Spleen (tissue), 11 donors: Measurements from ENCODE around the gene RCOR3. TPM values are rescaled to one million over a fixed set of nuclear protein-coding genes. Genes with fewer than 3 reads are reported as not detected.

Experiments used
- DNase-seq: peaks from one replicate; pipeline ENCODE4 v3.0.0-alpha.2; 2020
- H3K27ac ChIP-seq, 8 donors: fragments of 200-600 bp; sonication (generic) in 7 of 8; 1 replicate in 4 of 8; 2 replicates in 4 of 8; pipeline versions ENCODE4 v1.5.0 to v1.8.0; 2016 to 2021; ENCODE audit warnings: inconsistent platforms in 4 of 8, mild to moderate bottlenecking in 4 of 8, moderate library complexity in 1 of 8
- H3K27me3 ChIP-seq, 7 donors: fragments of 200-600 bp; sonication (generic) in 6 of 7; replicated peaks in 1 of 7; 1 replicate in 4 of 7; 2 replicates in 3 of 7; pipeline versions ENCODE4 v1.5.0 to v1.8.0; 2016 to 2021; ENCODE audit warnings: inconsistent platforms in 3 of 7, mild to moderate bottlenecking in 1 of 7
- H3K36me3 ChIP-seq, 6 donors: fragments of 200-600 bp; sonication (generic) in 5 of 6; 1 replicate in 4 of 6; 2 replicates in 2 of 6; pipeline versions ENCODE4 v1.5.0 to v1.8.0; 2016 to 2021; ENCODE audit warnings: inconsistent platforms in 2 of 6
- H3K4me1 ChIP-seq, 6 donors: fragments of 200-600 bp; sonication (generic) in 5 of 6; 1 replicate in 3 of 6; 2 replicates in 3 of 6; pipeline versions ENCODE4 v1.5.0 to v1.8.0; 2016 to 2021; ENCODE audit warnings: inconsistent platforms in 3 of 6
- H3K4me3 ChIP-seq, 8 donors: fragments of 200-600 bp; sonication (generic) in 7 of 8; 1 replicate in 4 of 8; 2 replicates in 4 of 8; pipeline versions ENCODE4 v1.5.0 to v1.8.0; 2016 to 2021; ENCODE audit warnings: inconsistent platforms in 4 of 8, mild to moderate bottlenecking in 4 of 8, moderate library complexity in 2 of 8
- H3K9me3 ChIP-seq, 8 donors: fragments of 200-600 bp; sonication (generic) in 7 of 8; 1 replicate in 4 of 8; 2 replicates in 4 of 8; pipeline versions ENCODE4 v1.5.0 to v1.8.0; 2016 to 2021; ENCODE audit warnings: inconsistent platforms in 4 of 8
- POLR2A ChIP-seq, 3 donors: fragments of 450-650 bp; IDR thresholded peaks; one replicate each; pipeline ENCODE4 v1.5.1; 2017; ENCODE audit warnings: antibody characterized with exemption in 3 of 3, mild to moderate bottlenecking in 1 of 3
- POLR2AphosphoS5 ChIP-seq, 3 donors: sonication (generic); formaldehyde crosslinking; IDR thresholded peaks; one replicate each; pipeline ENCODE4 v1.5.1; 2017; ENCODE audit warnings: antibody characterized with exemption in 3 of 3
- WGBS, 5 donors: extraction: QIAGEN DNeasy Blood & Tissue Kit in 3 of 5; methylation state at CpG; one replicate each; pipeline versions ENCODE4 v1.1.5 to v1.1.7; 2013 to 2018; 5-methylcytosine and 5-hydroxymethylcytosine counted together
- intact Hi-C: fragments of 100-400 bp; cut with DNase I; formaldehyde crosslinking; loops from one replicate; pipeline ENCODE4 v1.15.0; 2023; ENCODE audit warnings: low total_unique reads
- polyA plus RNA-seq, 3 donors: library from polyadenylated mRNA; stranded (reverse); fragments of 200-250 nt; gene quantifications; one replicate each; pipeline ENCODE4 v1.2.1, GENCODE V29; 2013
- total RNA-seq, 7 donors: library from RNA; depleted of rRNA in 3 of 7; stranded (reverse); fragments of >200 nt in 3 of 7; fragmentation: NEBNext Ultra II Directional in 4 of 7; extraction: Animal tissue kit (Norgen Biotek cat#: 25700) in 4 of 7; gene quantifications; one replicate each; pipeline versions ENCODE4 v1.1.0 to v1.2.1, GENCODE V29; 2016 to 2021
- TF ChIP-seq, protein P1 (sequence below), 11 experiments: fragments of 200-600 bp in 7 of 11; fragments of 450-650 bp in 4 of 11; sonication (generic) in 4 of 11; IDR thresholded peaks in 8 of 11; conservative IDR thresholded peaks in 3 of 11; 1 replicate in 7 of 11; 2 replicates in 4 of 11; pipeline versions ENCODE4 v1.4.0 to v1.8.0; 2016 to 2021; ENCODE audit warnings: antibody characterized with exemption in 11 of 11, inconsistent platforms in 4 of 11, mild to moderate bottlenecking in 1 of 11
- donor health status: healthy with polysubstance abuse.
- donor health status: DM: no; HTN: no; CAD: no; lungs with moderate emphysema.
- donor health status: DM: no; HTN: no; CAD: no.
- donor health status: Bipolar disorder and iron deficiency.
- donor health status: healthy.
- donor health status: DM: no; HTN: no; CAD: no.
- donor health status: DM: yes; HTN: yes; CAD: no.

The RCOR3 gene
- total and polyA plus RNA-seq, 10 donors, result 20.9 to 94.3 (median 66.3) TPM

GRCh38 chr1:211323156-211324063 is 64.2 kb downstream of the RCOR3 start:
- Histone ChIP-seq H3K36me3 (no peaks in the 10 kb centered on the region), H3K9me3 (no peaks in the 10 kb centered on the region), H3K4me1 (peaks cover 14 to 43% (median 26%) of the 10 kb centered on the region in 6 donors), H3K27ac (no peak overlapping the region), H3K27me3 (no peaks in the 10 kb centered on the region), H3K4me3 (no peak overlapping the region)
- DNase-seq, result no peak
- WGBS, 5 donors, result 22 to 24% (median 24%) methylated on average over 9 of the region's 9 CpGs
- intact Hi-C loops, result loop anchor here (5.0 kb wide), 1 partner anchor 149 kb away; no protein-coding TSS in a partner anchor
- TF ChIP-seq, protein P1, sequence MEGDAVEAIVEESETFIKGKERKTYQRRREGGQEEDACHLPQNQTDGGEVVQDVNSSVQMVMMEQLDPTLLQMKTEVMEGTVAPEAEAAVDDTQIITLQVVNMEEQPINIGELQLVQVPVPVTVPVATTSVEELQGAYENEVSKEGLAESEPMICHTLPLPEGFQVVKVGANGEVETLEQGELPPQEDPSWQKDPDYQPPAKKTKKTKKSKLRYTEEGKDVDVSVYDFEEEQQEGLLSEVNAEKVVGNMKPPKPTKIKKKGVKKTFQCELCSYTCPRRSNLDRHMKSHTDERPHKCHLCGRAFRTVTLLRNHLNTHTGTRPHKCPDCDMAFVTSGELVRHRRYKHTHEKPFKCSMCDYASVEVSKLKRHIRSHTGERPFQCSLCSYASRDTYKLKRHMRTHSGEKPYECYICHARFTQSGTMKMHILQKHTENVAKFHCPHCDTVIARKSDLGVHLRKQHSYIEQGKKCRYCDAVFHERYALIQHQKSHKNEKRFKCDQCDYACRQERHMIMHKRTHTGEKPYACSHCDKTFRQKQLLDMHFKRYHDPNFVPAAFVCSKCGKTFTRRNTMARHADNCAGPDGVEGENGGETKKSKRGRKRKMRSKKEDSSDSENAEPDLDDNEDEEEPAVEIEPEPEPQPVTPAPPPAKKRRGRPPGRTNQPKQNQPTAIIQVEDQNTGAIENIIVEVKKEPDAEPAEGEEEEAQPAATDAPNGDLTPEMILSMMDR (IDR thresholded peaks at IDR 0.05 in 8 of 11, conservative IDR thresholded peaks at IDR 0.05 in 3 of 11), result peak; percentile 73 to 85 (median 79)
- TF ChIP-seq POLR2A (IDR thresholded peaks at IDR 0.05) (no peak), POLR2AphosphoS5 (IDR thresholded peaks at IDR 0.05) (peak in 1 of 3 donors; percentile 63)

GRCh38 chr1:211324992-211325775 is 66.0 kb downstream of the RCOR3 start:
- intact Hi-C loops, result loop anchor here (5.0 kb wide), 2 partner anchors 147 to 332 kb away; no protein-coding TSS in a partner anchor
- WGBS, 5 donors, result 80 to 91% (median 83%) methylated on average over 12 of the region's 12 CpGs
- DNase-seq, result peak; percentile 33

GRCh38 chr1:211326140-211326527 is 67.0 kb downstream of the RCOR3 start:
- Histone ChIP-seq H3K4me1 (peaks cover 27 to 70% (median 52%) of the 10 kb centered on the region in 6 donors), H3K9me3 (no peaks in the 10 kb centered on the region), H3K4me3 (peak overlapping the region; percentile 65 to 92 (median 81)), H3K27ac (peak overlapping the region; percentile 82 to 96 (median 90)), H3K36me3 (peaks cover 0 to 5% (median 0%) of the 10 kb centered on the region in 6 donors), H3K27me3 (no peaks in the 10 kb centered on the region)
- intact Hi-C loops, result loop anchor here (5.0 kb wide), 1 partner anchor 331 kb away; no protein-coding TSS in a partner anchor
- 70 to 87% (median 81%) methylated on average over 8 of the region's 8 CpGs for WGBS, 5 donors
- TF ChIP-seq POLR2AphosphoS5 (IDR thresholded peaks at IDR 0.05) (no peak), POLR2A (IDR thresholded peaks at IDR 0.05) (no peak)
- TF ChIP-seq, protein P1 (IDR thresholded peaks at IDR 0.05 in 8 of 11, conservative IDR thresholded peaks at IDR 0.05 in 3 of 11), result no peak
- DNase-seq, result peak; percentile 68

More at GRCh38 chr1:211324992-211325775, 66.0 kb downstream of the RCOR3 start:
- H3K27ac ChIP-seq, result peak overlapping the region in 4 of 8 donors; percentile 89 to 96 (median 94)
- H3K4me3 ChIP-seq, result no peak overlapping the region
- H3K4me1 ChIP-seq, result peaks cover 17 to 60% (median 42%) of the 10 kb centered on the region in 6 donors
- H3K27me3 ChIP-seq, result no peaks in the 10 kb centered on the region
- no peaks in the 10 kb centered on the region for H3K9me3 ChIP-seq
- H3K36me3 ChIP-seq, result peaks cover 0 to under 1% (median 0%) of the 10 kb centered on the region in 6 donors
- TF ChIP-seq POLR2AphosphoS5 (IDR thresholded peaks at IDR 0.05) (no peak), POLR2A (IDR thresholded peaks at IDR 0.05) (no peak)
- TF ChIP-seq, protein P1 (IDR thresholded peaks at IDR 0.05 in 8 of 11, conservative IDR thresholded peaks at IDR 0.05 in 3 of 11), result no peak
